Measurements from ENCODE around the gene PTPN11.

The PTPN11 gene

DNA sequence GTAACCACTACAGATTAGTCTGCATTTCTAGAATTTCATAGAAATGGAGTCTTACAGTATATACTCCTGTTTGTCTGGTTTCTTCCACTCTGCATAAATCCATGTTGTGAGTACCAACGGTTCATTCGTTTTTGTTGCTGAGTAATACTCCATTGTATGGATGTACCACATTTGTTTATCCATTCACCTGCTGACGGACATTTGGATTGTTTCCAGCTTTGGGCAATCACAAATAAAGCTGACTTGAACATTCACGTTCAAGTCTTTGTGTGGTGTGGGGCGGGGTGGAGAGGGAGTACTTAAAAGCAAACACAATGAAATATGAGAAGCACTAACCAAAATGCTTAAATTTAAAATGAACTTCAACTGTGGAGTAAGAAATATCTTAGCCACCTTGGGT lies 43.6 kb upstream of the PTPN11 start:
- no peak overlapping the region for H3K4me3 ChIP-seq (ENCODE audit: low read depth, low read length)
- H3K79me2 ChIP-seq: peaks cover 68% of the 10 kb centered on the region

DNA sequence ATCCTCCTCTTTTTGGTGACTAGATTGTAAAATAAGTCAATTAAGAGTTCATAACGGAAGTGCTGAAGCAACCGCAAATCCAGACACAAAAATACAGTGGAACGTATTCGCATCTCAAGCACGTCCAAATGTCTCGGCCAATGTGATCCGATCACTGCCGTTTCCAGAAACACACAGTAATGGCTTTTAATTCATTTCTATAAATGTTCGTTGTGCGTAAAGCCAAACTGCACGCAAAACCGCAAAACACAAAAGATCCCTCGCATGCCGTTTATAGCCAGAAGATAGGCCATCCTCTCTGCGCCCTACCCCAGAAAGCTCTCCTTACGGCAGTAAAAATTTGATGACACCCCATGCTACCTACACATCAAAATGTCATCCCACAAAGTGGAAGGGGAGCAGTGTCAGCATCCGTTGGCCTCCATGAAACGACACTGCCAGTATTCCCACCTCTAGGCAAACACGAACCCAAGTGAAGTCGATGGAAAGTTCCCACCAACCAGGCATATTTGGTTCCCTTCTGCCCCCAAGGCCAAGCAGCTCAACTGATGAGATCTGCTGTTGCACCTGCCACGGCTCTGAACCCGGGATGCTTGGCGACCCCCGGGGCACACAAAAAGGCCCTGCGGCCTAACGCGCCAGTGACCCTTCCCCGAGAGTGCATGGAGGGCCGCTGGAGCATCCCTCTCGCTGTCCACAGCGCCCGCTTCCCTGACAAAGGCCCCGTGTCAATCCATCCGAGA lies 37.9 kb upstream of the PTPN11 start:
- Histone ChIP-seq H3K79me2 (peaks cover 42% of the 10 kb centered on the region), H3K9me3 (ENCODE audit: control insufficient read depth, low read length) (no peaks in the 10 kb centered on the region), H3K4me2 (ENCODE audit: low read length) (peak overlapping the region; percentile 97), H3K27ac (no peak overlapping the region), H3K9ac (peak overlapping the region; percentile 13), H3K36me3 (ENCODE audit: control insufficient read depth, insufficient read depth, low read length) (no peaks in the 10 kb centered on the region), H3K4me3 (ENCODE audit: low read depth, low read length) (peak overlapping the region; percentile 68), H2AFZ (peak overlapping the region; percentile 93), H3K4me1 (no peaks in the 10 kb centered on the region), H3K27me3 (ENCODE audit: control insufficient read depth, insufficient read depth, low read length) (no peaks in the 10 kb centered on the region)
- TF ChIP-seq, protein P1, sequence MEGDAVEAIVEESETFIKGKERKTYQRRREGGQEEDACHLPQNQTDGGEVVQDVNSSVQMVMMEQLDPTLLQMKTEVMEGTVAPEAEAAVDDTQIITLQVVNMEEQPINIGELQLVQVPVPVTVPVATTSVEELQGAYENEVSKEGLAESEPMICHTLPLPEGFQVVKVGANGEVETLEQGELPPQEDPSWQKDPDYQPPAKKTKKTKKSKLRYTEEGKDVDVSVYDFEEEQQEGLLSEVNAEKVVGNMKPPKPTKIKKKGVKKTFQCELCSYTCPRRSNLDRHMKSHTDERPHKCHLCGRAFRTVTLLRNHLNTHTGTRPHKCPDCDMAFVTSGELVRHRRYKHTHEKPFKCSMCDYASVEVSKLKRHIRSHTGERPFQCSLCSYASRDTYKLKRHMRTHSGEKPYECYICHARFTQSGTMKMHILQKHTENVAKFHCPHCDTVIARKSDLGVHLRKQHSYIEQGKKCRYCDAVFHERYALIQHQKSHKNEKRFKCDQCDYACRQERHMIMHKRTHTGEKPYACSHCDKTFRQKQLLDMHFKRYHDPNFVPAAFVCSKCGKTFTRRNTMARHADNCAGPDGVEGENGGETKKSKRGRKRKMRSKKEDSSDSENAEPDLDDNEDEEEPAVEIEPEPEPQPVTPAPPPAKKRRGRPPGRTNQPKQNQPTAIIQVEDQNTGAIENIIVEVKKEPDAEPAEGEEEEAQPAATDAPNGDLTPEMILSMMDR (IDR thresholded peaks at IDR 0.05): no peak

More for the DNA sequence above, 43.6 kb upstream of the PTPN11 start:
- Histone ChIP-seq H3K4me1 (peaks cover 2% of the 10 kb centered on the region), H3K9ac (no peak overlapping the region), H3K36me3 (ENCODE audit: control insufficient read depth, insufficient read depth, low read length) (no peaks in the 10 kb centered on the region), H2AFZ (no peak overlapping the region), H3K27ac (no peak overlapping the region), H3K9me3 (ENCODE audit: control insufficient read depth, low read length) (no peaks in the 10 kb centered on the region), H3K4me2 (ENCODE audit: low read length) (no peak overlapping the region), H3K27me3 (ENCODE audit: control insufficient read depth, insufficient read depth, low read length) (no peaks in the 10 kb centered on the region)
- TF ChIP-seq, protein P1 (IDR thresholded peaks at IDR 0.05): no peak

DNA sequence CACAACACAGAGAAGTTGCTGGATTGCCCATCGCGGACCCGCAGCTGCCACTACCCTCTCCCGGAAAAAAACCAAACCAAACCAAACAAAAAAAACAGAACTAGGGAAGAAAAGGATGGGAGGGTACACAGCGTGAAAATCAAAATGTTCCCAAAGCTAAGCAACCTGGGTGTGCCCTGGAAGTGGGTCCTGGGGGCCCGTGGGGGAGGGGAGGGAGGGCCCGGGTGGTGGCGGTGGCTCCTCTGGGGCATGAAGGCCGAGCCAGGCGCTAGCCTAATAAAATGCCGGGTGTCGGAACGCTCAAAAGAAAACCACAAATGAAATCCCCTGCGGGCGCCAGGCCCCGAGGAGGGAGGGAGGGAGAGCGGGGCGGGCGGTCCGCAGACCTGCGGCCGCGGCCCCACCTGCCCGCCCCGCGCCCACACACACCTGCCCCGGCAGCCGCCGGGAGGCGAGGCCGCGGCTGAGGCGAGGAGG lies 37.3 kb upstream of the PTPN11 start:
- TF ChIP-seq, protein P1 (IDR thresholded peaks at IDR 0.05): no peak
- Histone ChIP-seq H3K4me3 (ENCODE audit: low read depth, low read length) (peak overlapping the region; percentile 68), H3K4me1 (no peaks in the 10 kb centered on the region), H3K27ac (peak overlapping the region; percentile 64), H3K27me3 (ENCODE audit: control insufficient read depth, insufficient read depth, low read length) (no peaks in the 10 kb centered on the region), H3K4me2 (ENCODE audit: low read length) (peak overlapping the region; percentile 97), H3K36me3 (ENCODE audit: control insufficient read depth, insufficient read depth, low read length) (no peaks in the 10 kb centered on the region), H3K9me3 (ENCODE audit: control insufficient read depth, low read length) (no peaks in the 10 kb centered on the region), H3K9ac (peak overlapping the region; percentile 13), H3K79me2 (peaks cover 41% of the 10 kb centered on the region), H2AFZ (peak overlapping the region; percentile 93)

DNA sequence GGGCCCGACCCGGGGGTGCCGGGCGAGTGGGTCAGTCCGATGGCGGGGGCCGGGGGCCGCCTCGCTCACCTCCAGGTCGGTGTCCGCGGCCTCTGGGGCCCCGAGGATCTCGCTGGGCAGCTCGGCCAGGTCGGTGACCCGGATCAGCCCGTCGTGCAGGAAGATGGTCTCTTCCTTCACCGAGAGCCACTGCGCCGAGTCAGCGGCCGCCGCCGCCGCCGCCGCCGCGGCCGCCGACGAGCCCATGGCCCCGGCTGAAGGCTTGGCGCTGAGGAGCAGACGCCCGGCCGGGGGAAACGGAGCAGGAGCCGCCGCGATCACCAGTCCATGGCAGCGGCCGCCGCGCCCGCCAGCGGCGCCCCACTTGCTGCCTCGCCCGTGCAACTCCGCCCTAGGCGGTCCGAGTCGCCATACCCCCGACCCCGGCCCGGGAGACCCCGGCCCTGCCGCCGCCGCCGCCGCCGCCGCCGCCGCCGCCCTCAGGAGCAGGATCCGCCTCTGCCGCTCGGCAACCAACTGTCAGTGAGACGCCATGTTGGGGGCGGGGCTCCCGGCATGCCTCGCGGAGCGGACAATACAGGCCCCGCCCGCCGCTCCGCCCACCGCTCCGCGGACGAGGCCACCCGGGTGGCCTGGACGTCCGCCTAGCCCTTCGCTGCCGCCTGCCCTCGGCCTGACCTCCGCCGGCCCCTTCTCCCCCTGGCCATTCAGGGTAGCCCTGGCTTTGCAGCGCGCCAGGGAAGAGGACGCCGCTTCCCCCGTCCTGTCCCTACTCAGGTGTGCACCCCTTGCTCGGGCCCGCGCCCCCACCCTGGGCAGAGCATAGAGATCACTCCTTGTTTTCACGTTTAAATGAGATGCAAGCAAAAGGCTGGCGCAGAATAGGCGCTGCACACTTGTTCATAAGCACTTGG lies 36.6 kb upstream of the PTPN11 start, which contains the start of gene HECTD4:
TSS of gene HECTD4 (minus strand) at position 549 of the 914 bp plus-strand sequence. CDS start at position 246, 303 bp downstream.
- TF ChIP-seq, protein P1 (IDR thresholded peaks at IDR 0.05): no peak

More for the DNA sequence above, 36.6 kb upstream of the PTPN11 start, which contains the start of gene HECTD4:
- peak within 1 kb of the TSS; percentile 38 for H3K9ac ChIP-seq
- peak within 1 kb of the TSS; percentile 64 for H3K27ac ChIP-seq
- peak within 1 kb of the TSS; percentile 97 for H3K4me2 ChIP-seq (ENCODE audit: low read length)
- peak within 1 kb of the TSS; percentile 93 for H2AFZ ChIP-seq
- H3K27me3 ChIP-seq (ENCODE audit: control insufficient read depth, insufficient read depth, low read length): no peaks in the 10 kb centered on the region
- no peaks in the 10 kb centered on the region for H3K36me3 ChIP-seq (ENCODE audit: control insufficient read depth, insufficient read depth, low read length)
- H3K4me3 ChIP-seq (ENCODE audit: low read depth, low read length): peak within 1 kb of the TSS; percentile 68
- H3K9me3 ChIP-seq (ENCODE audit: control insufficient read depth, low read length): no peaks in the 10 kb centered on the region
- peaks cover 34% of the 10 kb centered on the region for H3K79me2 ChIP-seq
- no peaks in the 10 kb centered on the region for H3K4me1 ChIP-seq

Measured in parathyroid adenoma (tissue), 2 donors.